PC-3 (cell line): ENCODE measurements around the gene KATNAL1. TPM values are rescaled to one million over a fixed set of nuclear protein-coding genes. Genes with fewer than 3 reads are reported as not detected.

ENCODE experiments used
- ATAC-seq: fragments of 200-7000 bp; cut with Tn5 transposase; 2 replicates; pipeline ENCODE4 v1.9.1; 2020; ENCODE audit warnings: mild to moderate bottlenecking, moderate library complexity
- BruUV-seq: library from RNA; stranded (reverse); fragments of 400-500 nt; replicated peaks from 2 replicates; lab custom pipeline; 2021; lab: Mats Ljungman, UMichigan
- CTCF ChIA-PET: fragments of 300-600 bp; sonication (Branson Sonifier 250); formaldehyde crosslinking; loops from one replicate; lab custom pipeline; 2022; ENCODE audit warnings: antibody characterized with exemption; lab: Charles Lee
- POLR2A ChIA-PET: fragments of 300-600 bp; sonication (Branson Sonifier 250); formaldehyde crosslinking; loops from one replicate; lab custom pipeline; 2022; ENCODE audit warnings: antibody characterized with exemption; ENCODE audit not compliant: unreplicated experiment; lab: Charles Lee
- DNase-seq: peaks from one replicate; pipeline ENCODE4 v3.0.0-alpha.2; 2015
- H2AFZ ChIP-seq: fragments of 300-600 bp; sonication (generic); 2 replicates; pipeline ENCODE4 v1.6.0; 2016; ENCODE audit warnings: antibody characterized with exemption, low read length
- H3F3A ChIP-seq: fragments of 300-600 bp; sonication (generic); one replicate; pipeline ENCODE4 v1.6.0; 2017; ENCODE audit warnings: antibody characterized with exemption, low read length, control low read depth, mild to moderate bottlenecking; ENCODE audit not compliant: unreplicated experiment
- H3K27ac ChIP-seq: fragments of 300-600 bp; sonication (generic); 2 replicates; pipeline ENCODE4 v1.5.1; 2016; ENCODE audit warnings: mild to moderate bottlenecking, low read length
- H3K27me3 ChIP-seq: fragments of 300-600 bp; sonication (generic); 2 replicates; pipeline ENCODE4 v1.6.1; 2016; ENCODE audit warnings: low read length, mixed read lengths
- H3K36me3 ChIP-seq: fragments of 300-600 bp; sonication (generic); 2 replicates; pipeline ENCODE4 v1.6.1; 2016; ENCODE audit warnings: low read depth, mixed run types, low read length, mixed read lengths
- H3K4me1 ChIP-seq: fragments of 300-600 bp; sonication (generic); 2 replicates; pipeline ENCODE4 v1.5.1; 2016; ENCODE audit warnings: low read length; ENCODE audit not compliant: insufficient read depth
- H3K4me2 ChIP-seq: fragments of 300-600 bp; sonication (generic); 2 replicates; pipeline ENCODE4 v1.6.0; 2016; ENCODE audit warnings: low read length
- H3K4me3 ChIP-seq: fragments of 300-600 bp; sonication (generic); 2 replicates; pipeline ENCODE4 v1.5.1; 2016; ENCODE audit warnings: mild to moderate bottlenecking, low read length, mixed read lengths
- H3K79me2 ChIP-seq: fragments of 300-600 bp; sonication (generic); 2 replicates; pipeline ENCODE4 v1.6.1; 2017; ENCODE audit warnings: low read length, mixed read lengths
- H3K9ac ChIP-seq: fragments of 300-600 bp; sonication (generic); 2 replicates; pipeline ENCODE4 v1.6.0; 2016; ENCODE audit warnings: mild to moderate bottlenecking, low read length
- H3K9me2 ChIP-seq: fragments of 300-600 bp; sonication (generic); replicated peaks from 2 replicates; pipeline ENCODE4 v1.6.1; 2016; ENCODE audit warnings: mixed run types, low read length, mixed read lengths
- H3K9me3 ChIP-seq: fragments of 300-600 bp; sonication (generic); 2 replicates; pipeline ENCODE4 v1.6.1; 2016; ENCODE audit warnings: low read length, mixed read lengths
- H4K20me1 ChIP-seq: fragments of 300-600 bp; sonication (generic); 2 replicates; pipeline ENCODE4 v1.6.1; 2016; ENCODE audit warnings: low read length, mixed read lengths
- CTCF ChIP-seq: fragments of 300-600 bp; sonication (generic); conservative IDR thresholded peaks from 2 replicates; pipeline ENCODE4 v1.5.1; 2017; ENCODE audit warnings: antibody characterized with exemption, low read depth, mild to moderate bottlenecking, low read length
- EZH2 ChIP-seq: fragments of 300-600 bp; sonication (generic); IDR thresholded peaks from one replicate; pipeline ENCODE4 v1.6.1; 2017; ENCODE audit warnings: antibody characterized with exemption, mild to moderate bottlenecking, low read length; ENCODE audit not compliant: unreplicated experiment
- EZH2phosphoT487 ChIP-seq: fragments of 300-600 bp; sonication (generic); IDR thresholded peaks from 2 replicates; pipeline ENCODE4 v1.6.1; 2018; ENCODE audit warnings: mild to moderate bottlenecking, antibody characterized with exemption, low read length, borderline replicate concordance
- intact Hi-C: fragments of 100-400 bp; cut with micrococcal nuclease; formaldehyde crosslinking; loops from 2 replicates; pipeline ENCODE4 v1.9.0; 2023
- total RNA-seq: library from RNA; depleted of rRNA; stranded (reverse); fragments of >200 nt; gene quantifications from 2 replicates; pipeline ENCODE4 v1.2.3, GENCODE V29; 2014

The KATNAL1 gene
- total RNA-seq, 1 experiment from 2014 or later: 4.3 TPM

DNA sequence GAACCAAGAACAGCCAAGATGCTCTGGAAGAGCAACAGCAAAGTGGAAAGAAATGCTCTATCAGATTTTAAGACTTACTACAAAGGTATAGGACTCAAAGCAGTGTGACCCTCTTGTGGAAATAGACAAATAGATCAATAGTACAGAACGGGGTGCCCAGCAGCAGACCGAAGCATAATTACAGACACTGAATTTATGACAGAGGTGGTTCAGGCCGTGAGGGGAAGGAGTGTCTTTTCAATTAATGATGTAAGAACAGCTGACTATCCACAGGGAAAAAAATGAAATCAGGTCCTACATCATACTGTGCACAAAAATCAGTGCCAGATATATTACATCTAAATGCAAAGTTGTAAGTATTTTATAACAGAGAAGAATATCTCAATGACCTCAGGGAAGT, 95.6 kb downstream of the KATNAL1 start:
- Histone ChIP-seq H3F3A (no peaks in the 10 kb centered on the region), H3K27ac (no peak overlapping the region), H3K4me2 (no peak overlapping the region), H3K27me3 (no peaks in the 10 kb centered on the region), H3K36me3 (no peaks in the 10 kb centered on the region), H3K9ac (no peak overlapping the region), H3K4me1 (no peaks in the 10 kb centered on the region), H3K4me3 (no peak overlapping the region), H4K20me1 (no peaks in the 10 kb centered on the region), H3K79me2 (no peaks in the 10 kb centered on the region), H3K9me3 (no peaks in the 10 kb centered on the region), H3K9me2 (no peaks in the 10 kb centered on the region), H2AFZ (no peak overlapping the region)
- ChIA-PET POLR2A (no interaction called here), CTCF (no interaction called here)
- no peak for TF ChIP-seq CTCF
- no peak for TF ChIP-seq EZH2
- TF ChIP-seq EZH2phosphoT487: no peak
- ATAC-seq (no peak), DNase-seq (no peak)
- intact Hi-C loops: no loop called here
- no TSS peak for BruUV-seq

DNA sequence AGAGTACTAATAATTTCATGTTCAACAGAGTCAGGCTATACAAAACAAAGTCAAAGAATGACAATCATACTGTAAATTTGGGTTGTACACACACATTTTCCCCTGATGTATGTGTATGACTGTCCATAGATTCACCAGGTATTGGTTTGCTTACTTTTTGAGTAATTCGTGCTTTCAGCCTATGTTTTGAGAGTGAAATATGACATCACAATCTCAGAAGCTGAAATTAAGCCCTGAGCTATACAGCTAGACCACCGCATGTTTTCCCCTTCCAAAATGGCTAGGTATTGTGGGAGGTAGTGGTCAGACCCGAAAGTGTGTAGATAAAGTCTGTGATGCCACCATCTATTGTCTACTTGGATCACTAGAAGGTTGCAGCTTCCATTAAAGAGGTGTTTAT, 102.8 kb downstream of the KATNAL1 start:
- Histone ChIP-seq H3K9ac (no peak overlapping the region), H3K4me1 (no peaks in the 10 kb centered on the region), H3K36me3 (no peaks in the 10 kb centered on the region), H3K27me3 (no peaks in the 10 kb centered on the region), H3F3A (no peaks in the 10 kb centered on the region), H3K9me3 (no peaks in the 10 kb centered on the region), H3K9me2 (no peaks in the 10 kb centered on the region), H3K4me2 (no peak overlapping the region), H3K4me3 (no peak overlapping the region), H3K27ac (no peak overlapping the region), H4K20me1 (no peaks in the 10 kb centered on the region), H3K79me2 (no peaks in the 10 kb centered on the region), H2AFZ (no peak overlapping the region)
- no TSS peak for BruUV-seq
- CTCF ChIA-PET: interaction anchor here (0.7 kb wide), 1 partner anchor 1012 kb away, joined by 3 read pairs; no protein-coding TSS in a partner anchor
- ATAC-seq (no peak), DNase-seq (no peak)
- POLR2A ChIA-PET: no interaction called here
- TF ChIP-seq EZH2phosphoT487 (no peak), CTCF (no peak), EZH2 (no peak)
- intact Hi-C loops: no loop called here

DNA sequence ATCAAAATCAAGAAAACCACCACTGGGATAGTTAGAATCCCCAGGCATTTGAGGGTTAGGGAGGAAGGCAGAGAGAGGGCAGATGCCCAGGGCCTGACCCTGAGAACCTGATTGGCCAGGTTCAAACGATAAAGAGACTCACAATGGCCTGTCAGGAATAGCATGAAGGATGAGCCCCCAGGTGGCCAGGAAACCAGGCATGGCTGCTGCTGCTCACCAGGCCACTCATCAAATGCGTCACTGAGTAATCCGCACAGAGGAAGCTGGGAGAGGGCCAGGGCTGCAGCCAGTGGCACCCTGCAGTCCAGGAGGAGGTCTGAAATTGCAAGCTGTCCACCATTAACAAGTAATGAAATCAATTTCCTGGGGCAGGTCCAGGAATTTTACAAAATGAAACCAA, 111.3 kb downstream of the KATNAL1 start:
- no peak overlapping the region for H3K9ac ChIP-seq
- CTCF ChIA-PET: no interaction called here
- H3K79me2 ChIP-seq: no peaks in the 10 kb centered on the region
- no peaks in the 10 kb centered on the region for H3K36me3 ChIP-seq
- no TSS peak for BruUV-seq
- H2AFZ ChIP-seq: no peak overlapping the region
- intact Hi-C loops: no loop called here
- no peak for ATAC-seq
- H3K9me2 ChIP-seq: no peaks in the 10 kb centered on the region
- H3K27ac ChIP-seq: no peak overlapping the region
- POLR2A ChIA-PET: no interaction called here
- TF ChIP-seq EZH2phosphoT487 (no peak), EZH2 (no peak), CTCF (no peak)
- H4K20me1 ChIP-seq: no peaks in the 10 kb centered on the region
- no peaks in the 10 kb centered on the region for H3K4me1 ChIP-seq
- no peaks in the 10 kb centered on the region for H3F3A ChIP-seq
- DNase-seq: peak; percentile 2
- H3K4me2 ChIP-seq: no peak overlapping the region
- no peaks in the 10 kb centered on the region for H3K9me3 ChIP-seq
- H3K27me3 ChIP-seq: no peaks in the 10 kb centered on the region
- no peak overlapping the region for H3K4me3 ChIP-seq
